NCI-H446 (cell line): ENCODE data around the gene HNRNPUL1.

Source experiments
- DNase-seq, 2 experiments: peaks; one replicate each; lab custom pipeline; 2025; lab: John Stamatoyannopoulos, UW

The HNRNPUL1 gene

DNA sequence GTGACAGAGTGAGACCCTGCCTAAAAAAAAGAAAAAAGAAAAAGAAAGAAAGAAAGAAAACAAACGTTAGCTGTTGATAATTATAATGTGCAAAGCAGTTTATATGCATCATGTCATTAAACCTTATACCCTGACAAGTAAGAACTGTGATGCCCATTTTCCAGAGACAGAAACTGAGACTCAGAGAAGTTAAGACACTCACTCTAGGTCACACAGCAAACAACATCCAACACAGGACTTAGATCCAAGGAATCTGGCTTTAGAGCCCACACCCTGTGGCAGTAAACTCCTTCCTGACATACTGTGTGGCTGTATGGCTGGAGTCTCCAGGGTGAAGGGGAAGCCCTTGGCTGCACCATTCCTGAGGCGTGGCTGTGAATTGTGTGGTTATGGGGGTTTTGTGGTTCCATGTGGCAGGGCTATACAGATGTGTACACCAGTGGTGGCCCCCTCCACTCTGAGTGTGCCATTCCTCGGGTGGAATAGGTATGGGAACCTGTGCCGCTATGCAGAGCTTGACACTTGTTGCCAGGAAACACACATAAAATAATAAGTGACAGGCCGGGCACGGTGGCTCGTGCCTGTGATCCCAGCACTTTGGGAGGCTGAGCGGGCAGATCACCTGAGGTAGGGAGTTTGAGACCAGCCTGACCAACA, 29.5 kb upstream of the HNRNPUL1 start:
- no peak for DNase-seq

DNA sequence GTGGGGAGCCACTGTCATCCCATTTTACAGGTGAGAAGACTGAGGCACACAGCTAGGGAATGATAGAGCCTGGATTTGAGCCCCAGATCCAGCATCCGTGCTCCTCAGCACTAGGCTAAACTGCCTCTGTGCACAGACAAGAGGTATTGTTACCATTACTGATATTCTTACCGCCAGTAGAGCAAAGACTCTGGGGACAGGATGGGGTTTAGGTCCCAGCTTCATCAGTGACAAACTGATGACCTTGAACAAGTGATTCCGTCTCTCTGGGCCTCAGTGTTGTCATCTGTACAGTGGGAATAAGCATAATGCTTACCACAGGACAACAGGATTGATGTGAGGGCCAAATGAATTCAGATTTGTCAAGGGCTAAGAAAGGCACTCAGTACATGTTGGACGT, 28.7 kb upstream of the HNRNPUL1 start:
- no peak for DNase-seq

- no peak for DNase-seq
Observed at GRCh38 chr19:41238244-41238643, 25.9 kb upstream of the HNRNPUL1 start.

DNA sequence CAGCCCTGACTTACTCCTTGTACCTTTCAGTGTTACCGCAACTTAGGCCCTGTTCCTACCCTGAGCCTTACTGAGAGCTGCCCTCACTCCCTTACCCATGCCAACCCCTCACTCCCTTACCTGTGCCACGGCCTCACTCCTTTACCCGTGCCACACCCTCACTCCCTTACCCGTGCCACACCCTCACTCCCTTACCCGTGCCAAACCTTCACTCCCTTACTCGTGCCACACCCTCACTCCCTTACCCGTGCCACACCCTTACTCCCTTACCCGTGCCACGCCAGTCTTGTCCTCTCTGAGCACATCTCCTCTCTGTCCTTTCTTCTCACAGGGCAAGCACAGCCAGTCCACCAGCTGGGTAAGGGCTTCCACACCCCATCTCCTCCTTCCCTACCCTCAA, 24.8 kb upstream of the HNRNPUL1 start:
- DNase-seq, result no peak

GRCh38 chr19:41239961-41240574, 24.1 kb upstream of the HNRNPUL1 start:
- no peak for DNase-seq

DNA sequence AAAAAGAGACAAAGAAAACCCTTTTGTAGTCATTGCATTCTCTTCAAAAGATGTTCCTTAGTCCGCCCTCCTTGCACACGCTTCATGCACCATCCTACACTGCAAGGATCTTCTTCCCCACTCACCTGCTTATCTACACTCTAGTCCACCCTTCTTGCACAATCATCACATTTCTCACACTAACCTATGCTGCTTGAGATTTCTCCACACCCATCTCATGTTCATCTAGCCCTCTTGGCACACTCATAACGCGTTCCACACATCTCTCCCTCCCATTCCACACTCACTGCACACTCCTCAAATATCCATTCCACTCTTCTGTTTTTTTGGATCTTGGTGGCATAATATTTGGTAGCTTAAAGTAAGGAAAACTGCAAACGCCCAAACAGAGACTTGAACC, 22.3 kb upstream of the HNRNPUL1 start:
- DNase-seq, result no peak

DNA sequence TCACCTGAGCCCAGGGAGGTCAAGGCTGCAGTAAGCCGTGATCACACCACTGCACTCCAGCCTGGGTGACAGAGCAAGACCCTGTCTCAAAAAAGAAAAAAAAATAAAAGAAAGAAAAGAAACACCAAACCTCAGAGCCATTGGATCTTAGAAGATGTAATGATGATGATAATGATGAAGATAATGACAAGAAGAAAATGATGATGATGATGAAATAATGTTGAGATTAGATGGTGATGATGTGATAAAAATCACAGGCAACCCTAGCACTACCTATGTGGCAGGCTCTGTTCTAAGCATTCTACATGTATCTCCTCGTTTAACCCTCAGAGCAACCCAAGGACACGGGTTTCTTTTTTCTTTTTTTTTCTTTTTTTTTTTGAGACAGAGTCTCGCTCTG, 20.1 kb upstream of the HNRNPUL1 start:
- DNase-seq, result no peak

DNA sequence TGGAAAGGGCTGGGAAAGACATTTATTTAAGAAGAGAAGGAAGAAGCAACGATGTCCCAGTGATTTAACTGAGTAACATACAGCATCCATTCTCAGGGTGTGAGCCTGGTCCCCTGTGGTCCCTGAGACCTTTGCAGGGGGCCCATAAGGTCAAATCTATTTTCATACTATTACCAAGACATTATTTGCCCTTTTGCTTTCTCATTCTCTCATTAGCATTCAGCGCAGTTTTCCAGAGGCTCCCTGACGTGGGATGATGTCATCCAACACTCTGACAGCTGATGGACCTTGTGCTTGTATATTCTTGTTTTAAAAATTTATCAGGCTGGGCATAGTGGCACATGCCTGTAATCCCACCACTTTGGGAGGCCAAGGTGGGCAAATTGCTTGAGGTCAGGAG, 18.3 kb upstream of the HNRNPUL1 start:
- no peak for DNase-seq

DNA sequence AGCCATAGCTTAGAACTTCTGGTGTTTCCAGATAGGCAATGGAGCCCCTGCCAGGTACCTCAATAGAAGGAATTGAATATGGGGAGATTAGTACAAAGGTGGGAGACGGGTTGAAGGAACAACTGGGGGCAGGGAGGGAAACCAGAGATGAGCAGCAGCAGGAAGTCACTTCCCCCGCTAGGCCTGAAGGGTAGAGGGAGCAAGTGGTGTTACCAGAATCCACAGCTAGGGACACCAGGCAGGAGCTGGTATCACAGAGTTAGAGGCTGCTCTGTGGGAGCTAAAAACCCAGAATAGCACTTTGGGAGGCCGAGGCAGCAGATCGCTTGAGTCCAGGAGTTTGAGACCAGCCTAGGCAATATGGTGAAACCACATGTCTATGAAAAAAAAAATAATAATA, 15.3 kb upstream of the HNRNPUL1 start:
- DNase-seq, result no peak

DNA sequence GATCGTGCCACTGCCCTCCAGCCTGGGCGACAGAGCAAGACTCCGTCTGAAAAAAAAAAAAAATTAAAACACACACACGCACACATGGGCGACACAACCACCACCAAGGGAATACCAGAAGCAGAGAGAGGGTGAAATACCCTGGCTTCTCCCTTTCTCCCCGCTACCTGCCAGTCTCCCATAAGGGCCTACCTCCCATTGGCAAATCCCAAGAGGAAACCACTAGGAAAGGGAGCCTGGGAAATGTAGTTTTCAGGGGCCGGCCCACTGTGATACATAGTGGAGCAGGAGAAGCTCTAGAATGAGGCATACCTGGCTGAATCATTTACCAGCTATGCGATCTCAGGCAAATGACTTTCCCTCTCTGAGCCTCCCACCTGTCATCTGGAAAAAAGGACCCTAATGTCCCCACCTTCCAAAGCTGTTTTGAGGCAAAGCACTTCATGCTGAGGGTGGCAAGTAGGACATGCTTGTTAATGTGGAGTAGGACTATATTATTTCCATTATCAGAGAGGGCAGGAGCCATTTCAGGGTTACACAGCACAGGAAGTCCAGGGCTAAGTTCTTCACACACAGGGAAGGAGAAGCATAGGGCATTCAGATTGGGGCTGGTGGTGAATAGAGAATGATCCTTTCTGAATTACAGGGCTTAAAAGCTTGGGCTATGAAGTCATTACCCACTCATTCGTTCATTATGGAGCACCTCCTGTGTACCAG, 14.3 kb upstream of the HNRNPUL1 start:
- DNase-seq, result no peak

- no peak for DNase-seq
Observed at GRCh38 chr19:41253660-41254059, 10.5 kb upstream of the HNRNPUL1 start.

GRCh38 chr19:41255171-41255570, 9.0 kb upstream of the HNRNPUL1 start:
- no peak for DNase-seq

GRCh38 chr19:41261474-41262190, 2.5 kb upstream of the HNRNPUL1 start:
- DNase-seq, result no peak

DNA sequence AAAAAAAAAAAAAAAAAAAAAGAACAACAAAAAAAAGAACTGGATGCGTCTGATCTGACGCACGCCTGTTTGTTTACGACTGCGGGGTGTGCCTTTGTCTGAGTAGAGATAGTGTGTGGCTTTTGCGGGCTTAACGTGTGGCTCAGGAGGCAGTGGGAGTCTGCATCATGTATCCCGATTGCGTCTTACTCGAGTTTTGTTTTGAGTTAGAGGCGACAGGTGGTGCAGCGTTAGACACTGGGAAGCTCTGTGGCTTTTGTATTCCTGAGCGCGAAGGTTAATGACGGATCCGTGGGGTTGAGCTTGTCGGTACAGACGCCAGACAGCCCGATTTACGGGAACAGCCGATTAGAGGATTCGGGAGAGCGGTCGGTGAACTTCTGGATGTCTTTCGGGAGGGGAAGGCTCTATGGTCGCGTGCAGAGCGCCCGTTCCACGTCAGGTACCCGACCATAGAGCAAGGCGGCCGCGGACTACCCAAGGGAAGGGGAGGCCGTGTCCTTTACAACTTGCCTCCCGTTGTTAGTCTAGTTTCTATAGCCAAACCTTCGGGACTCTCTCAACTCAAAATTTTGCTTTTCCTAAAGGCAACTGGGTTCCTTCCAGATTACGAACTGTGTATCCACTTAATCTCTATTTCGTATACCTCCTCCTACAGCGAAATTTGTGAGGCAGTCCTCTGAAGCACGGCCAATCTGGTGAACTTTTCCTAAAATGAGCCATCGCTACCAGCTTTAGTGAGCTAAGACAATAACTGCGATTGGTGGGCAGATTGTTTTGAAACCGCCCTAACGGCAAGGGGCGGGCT, 926 bp upstream of the HNRNPUL1 start:
- peak; percentile 86 to 88 for DNase-seq

GRCh38 chr19:41264581-41265394, 616 bp downstream of the HNRNPUL1 start:
- DNase-seq, result peak; percentile 3 to 48

- peak in 1 of 2 experiments; percentile 14 for DNase-seq
Observed at GRCh38 chr19:41265395-41266153, 1.4 kb downstream of the HNRNPUL1 start.

DNA sequence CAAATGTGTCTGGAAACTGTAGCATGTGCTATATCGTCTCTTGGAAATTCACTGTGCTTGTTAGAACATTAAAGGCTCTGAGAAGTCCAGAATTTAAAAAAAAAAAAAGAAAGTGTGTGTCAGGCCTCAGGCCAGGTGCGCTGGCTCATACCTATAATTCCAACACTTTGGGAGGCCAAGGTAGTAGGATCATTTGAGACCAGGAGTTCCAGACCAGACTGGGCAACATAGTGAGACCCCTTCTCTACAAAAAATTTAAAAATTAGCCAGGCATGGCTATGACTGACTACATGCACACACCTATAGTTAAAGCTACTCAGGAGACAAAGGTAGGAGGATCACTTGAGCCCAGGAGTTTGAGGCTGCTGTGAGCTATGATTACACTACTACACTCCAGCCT, 4.9 kb downstream of the HNRNPUL1 start:
- DNase-seq, result no peak

DNA sequence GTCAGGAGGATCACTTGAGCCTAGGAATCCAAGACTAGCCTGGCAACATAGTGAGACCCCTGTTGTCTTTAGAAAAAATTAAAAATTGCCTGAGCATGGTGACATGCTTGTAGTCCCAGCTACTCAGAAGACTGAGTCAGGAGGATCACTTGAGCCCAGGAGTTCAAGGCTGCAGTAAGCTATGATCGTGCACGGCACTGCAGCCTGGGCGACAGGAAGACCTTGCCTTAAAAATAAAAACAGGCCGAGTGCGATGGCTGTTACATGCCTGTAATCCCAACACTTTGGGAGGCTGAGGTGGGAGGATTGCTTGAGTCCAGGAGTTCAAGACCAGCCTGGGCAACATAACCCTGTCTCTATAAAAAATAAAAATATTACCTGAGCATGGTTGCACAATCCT, 5.4 kb downstream of the HNRNPUL1 start:
- no peak for DNase-seq

- no peak for DNase-seq
Observed at GRCh38 chr19:41273076-41273475, 8.9 kb downstream of the HNRNPUL1 start.

DNA sequence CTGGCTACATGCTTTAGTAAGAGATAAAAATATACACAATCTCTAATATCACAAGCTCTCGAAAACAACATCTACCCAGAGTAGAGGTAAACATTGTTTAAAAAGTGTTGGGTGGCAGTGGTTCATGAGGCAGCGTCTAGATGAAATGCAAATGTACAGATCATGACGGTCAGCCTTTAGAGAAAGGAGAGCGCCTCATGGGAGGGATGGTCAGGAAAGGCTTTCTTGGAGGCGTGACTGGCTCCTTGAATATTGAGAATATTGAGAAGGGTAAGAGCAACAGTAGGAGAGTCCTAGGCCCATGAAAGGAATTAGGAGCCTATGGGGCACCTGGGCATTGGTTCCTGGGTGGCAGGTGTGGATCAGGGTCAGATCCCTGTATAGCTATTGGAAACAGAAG, 10.6 kb downstream of the HNRNPUL1 start:
- no peak for DNase-seq
